Heart right ventricle (tissue), 16 donors: ENCODE data around the gene PUM1. TPM values are rescaled to one million over a fixed set of nuclear protein-coding genes. Genes with fewer than 3 reads are reported as not detected.

Source experiments
- ATAC-seq, 8 donors: fragments of 200-7000 bp; cut with Tn5 transposase; one replicate each; pipeline ENCODE4 v1.9.1; 2020; ENCODE audit warnings: mild to moderate bottlenecking in 8 of 8, moderate library complexity in 8 of 8, moderate number of reproducible peaks in 1 of 8
- DNase-seq, 2 donors: peaks; one replicate each; pipeline ENCODE4 v3.0.0-alpha.2; 2020
- H3K27ac ChIP-seq, 10 donors: fragments of 200-600 bp; sonication (generic) in 2 of 10; one replicate each; pipeline versions ENCODE4 v1.5.0 to v1.8.0; 2020 to 2022; ENCODE audit warnings: mild to moderate bottlenecking in 3 of 10
- H3K27me3 ChIP-seq, 7 donors: fragments of 200-600 bp; one replicate each; pipeline ENCODE4 v1.8.0; 2021 to 2022; ENCODE audit warnings: mild to moderate bottlenecking in 2 of 7
- H3K36me3 ChIP-seq, 9 donors: fragments of 200-600 bp; sonication (generic) in 1 of 9; one replicate each; pipeline versions ENCODE4 v1.5.0 to v1.8.0; 2020 to 2022; ENCODE audit warnings: mild to moderate bottlenecking in 2 of 9
- H3K4me1 ChIP-seq, 9 donors: fragments of 200-600 bp; sonication (generic) in 1 of 9; one replicate each; pipeline versions ENCODE4 v1.5.0 to v1.8.0; 2020 to 2022; ENCODE audit warnings: mild to moderate bottlenecking in 4 of 9
- H3K4me3 ChIP-seq, 10 donors: fragments of 200-600 bp; sonication (generic) in 2 of 10; one replicate each; pipeline versions ENCODE4 v1.5.0 to v1.8.0; 2020 to 2022; ENCODE audit warnings: mild to moderate bottlenecking in 7 of 10, moderate library complexity in 2 of 10
- H3K9me3 ChIP-seq, 11 donors: fragments of 200-600 bp in 10 of 11; sonication (generic) in 2 of 11; one replicate each; pipeline versions ENCODE4 v1.5.0 to v1.8.0; 2013 to 2022; ENCODE audit warnings: mild to moderate bottlenecking in 2 of 11, control low read depth in 1 of 11, moderate library complexity in 1 of 11
- WGBS, 2 donors: extraction: QIAGEN DNeasy Blood & Tissue Kit; methylation state at CpG; one replicate each; pipeline ENCODE4 v1.1.7; 2013; ENCODE audit warnings: inconsistent platforms in 1 of 2; 5-methylcytosine and 5-hydroxymethylcytosine counted together
- intact Hi-C, 10 donors: fragments of 100-400 bp; cut with DNase I; formaldehyde crosslinking; loops; one replicate each; pipeline versions ENCODE4 v1.11.1 to v1.14.2; 2022
- polyA plus RNA-seq, 2 donors: library from polyadenylated mRNA; stranded (reverse); fragments of 200-250 nt; gene quantifications; one replicate each; pipeline ENCODE4 v1.2.3, GENCODE V29; 2013
- total RNA-seq, 10 donors: library from RNA; stranded (reverse); fragmentation: NEBNext Ultra II Directional in 3 of 10; extraction: Animal tissue kit (Norgen Biotek cat#: 25700) in 3 of 10; gene quantifications; one replicate each; pipeline versions ENCODE4 v1.2.1 to v1.2.4, GENCODE V29; 2021 to 2023
- TF ChIP-seq, protein P1 (sequence below), 9 donors: fragments of 200-600 bp; sonication (generic) in 2 of 9; IDR thresholded peaks; one replicate each; pipeline versions ENCODE4 v1.5.0 to v1.8.0; 2021 to 2022; ENCODE audit warnings: antibody characterized with exemption in 9 of 9, mild to moderate bottlenecking in 5 of 9, moderate library complexity in 1 of 9
- donor health status: Arrhythmogenic right ventricular cardiomyopathy.
- donor health status: ischemic (EF 13 %, LVEDD 7.1; RV severe dilation, severe dysfunction).
- donor health status: healthy with polysubstance abuse.
- donor health status: DM: no; HTN: yes; CAD: no.
- donor health status: DM: no; HTN: no; CAD: no.
- donor health status: ischemic (EF 25% LVEDD 6.9; RV normal size, moderate dysfunction).
- donor health status: ischemic (EF 25% LVEDD 5.7; RV mildly dilated, moderate dysfunction).
- donor health status: healthy.
- donor health status: DM: yes; HTN: yes; CAD: no.
- donor health status: Ischemic cardiomyopathy.
- donor health status: ischemic (EF 35%, LVEDD 5.7; RV mildly dilated, moderate dysfunction).
- donor health status: nonischemic (EF 11% LVEDD 7.7; RV severe dilation, severe dysfunction).
- donor health status: DM: yes; HTN: yes; CAD: no.
- donor health status: PGD.
- donor health status: ischemic (EF 29% LVEDD 5.4; RV normal size, mild dysfunction).
- donor health status: nonischemic (EF 23%, LVEDD 6.1; RV moderate dilation, normal function).

Gene PUM1
- total and polyA plus RNA-seq, 12 donors, result 13.5 to 91.2 (median 81.0) TPM

DNA sequence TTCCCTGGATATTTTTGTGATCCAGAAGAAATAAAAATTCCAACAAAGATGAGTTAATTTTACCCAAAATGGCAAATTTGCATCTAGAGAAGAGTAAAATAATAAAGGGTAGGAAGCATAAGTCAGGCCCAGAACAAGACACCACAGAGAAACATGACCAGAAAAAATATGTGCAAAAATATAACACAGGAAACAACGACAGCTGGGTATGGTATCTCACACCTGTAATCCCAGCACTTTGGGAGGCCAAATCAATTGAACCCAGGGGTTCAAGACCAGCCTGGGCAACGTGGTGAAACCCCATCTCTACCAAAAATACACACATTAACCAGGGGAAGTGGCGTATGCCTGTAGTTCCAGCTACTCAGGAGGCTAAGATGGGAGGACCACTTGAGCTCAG lies 117.2 kb downstream of the PUM1 start:
- DNase-seq (no peak), ATAC-seq (no peak)
- Histone ChIP-seq H3K9me3 (no peaks in the 10 kb centered on the region), H3K4me3 (no peak overlapping the region), H3K36me3 (peaks cover 0 to 95% (median 55%) of the 10 kb centered on the region in 9 donors), H3K4me1 (peaks cover 0 to 5% (median 0%) of the 10 kb centered on the region in 9 donors), H3K27me3 (no peaks in the 10 kb centered on the region), H3K27ac (no peak overlapping the region)
- 90 to 94% methylated on average over 3 of the region's 3 CpGs for WGBS, 2 donors
- intact Hi-C loops, result no loop called here
- TF ChIP-seq, protein P1, sequence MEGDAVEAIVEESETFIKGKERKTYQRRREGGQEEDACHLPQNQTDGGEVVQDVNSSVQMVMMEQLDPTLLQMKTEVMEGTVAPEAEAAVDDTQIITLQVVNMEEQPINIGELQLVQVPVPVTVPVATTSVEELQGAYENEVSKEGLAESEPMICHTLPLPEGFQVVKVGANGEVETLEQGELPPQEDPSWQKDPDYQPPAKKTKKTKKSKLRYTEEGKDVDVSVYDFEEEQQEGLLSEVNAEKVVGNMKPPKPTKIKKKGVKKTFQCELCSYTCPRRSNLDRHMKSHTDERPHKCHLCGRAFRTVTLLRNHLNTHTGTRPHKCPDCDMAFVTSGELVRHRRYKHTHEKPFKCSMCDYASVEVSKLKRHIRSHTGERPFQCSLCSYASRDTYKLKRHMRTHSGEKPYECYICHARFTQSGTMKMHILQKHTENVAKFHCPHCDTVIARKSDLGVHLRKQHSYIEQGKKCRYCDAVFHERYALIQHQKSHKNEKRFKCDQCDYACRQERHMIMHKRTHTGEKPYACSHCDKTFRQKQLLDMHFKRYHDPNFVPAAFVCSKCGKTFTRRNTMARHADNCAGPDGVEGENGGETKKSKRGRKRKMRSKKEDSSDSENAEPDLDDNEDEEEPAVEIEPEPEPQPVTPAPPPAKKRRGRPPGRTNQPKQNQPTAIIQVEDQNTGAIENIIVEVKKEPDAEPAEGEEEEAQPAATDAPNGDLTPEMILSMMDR (IDR thresholded peaks at IDR 0.05), result no peak

DNA sequence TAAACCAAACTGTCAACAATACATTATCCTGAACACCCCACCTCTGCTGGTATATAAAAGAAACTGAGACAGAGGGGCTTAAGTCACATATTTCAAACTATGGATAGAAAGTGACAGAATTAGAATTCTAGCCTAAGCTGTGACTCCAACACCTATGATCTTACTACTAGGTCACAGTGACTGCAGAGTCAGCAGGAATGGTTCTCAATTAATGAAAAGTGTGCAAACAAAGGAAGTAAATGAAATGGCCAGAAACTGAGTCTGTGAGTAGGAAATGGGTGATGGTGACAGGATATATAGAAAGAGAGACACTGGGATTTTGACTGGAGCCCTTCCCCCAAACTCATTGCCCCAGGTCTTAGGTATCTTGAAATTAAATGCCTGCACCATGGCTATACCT lies 118.3 kb downstream of the PUM1 start:
- DNase-seq (no peak), ATAC-seq (no peak)
- intact Hi-C loops, result no loop called here

DNA sequence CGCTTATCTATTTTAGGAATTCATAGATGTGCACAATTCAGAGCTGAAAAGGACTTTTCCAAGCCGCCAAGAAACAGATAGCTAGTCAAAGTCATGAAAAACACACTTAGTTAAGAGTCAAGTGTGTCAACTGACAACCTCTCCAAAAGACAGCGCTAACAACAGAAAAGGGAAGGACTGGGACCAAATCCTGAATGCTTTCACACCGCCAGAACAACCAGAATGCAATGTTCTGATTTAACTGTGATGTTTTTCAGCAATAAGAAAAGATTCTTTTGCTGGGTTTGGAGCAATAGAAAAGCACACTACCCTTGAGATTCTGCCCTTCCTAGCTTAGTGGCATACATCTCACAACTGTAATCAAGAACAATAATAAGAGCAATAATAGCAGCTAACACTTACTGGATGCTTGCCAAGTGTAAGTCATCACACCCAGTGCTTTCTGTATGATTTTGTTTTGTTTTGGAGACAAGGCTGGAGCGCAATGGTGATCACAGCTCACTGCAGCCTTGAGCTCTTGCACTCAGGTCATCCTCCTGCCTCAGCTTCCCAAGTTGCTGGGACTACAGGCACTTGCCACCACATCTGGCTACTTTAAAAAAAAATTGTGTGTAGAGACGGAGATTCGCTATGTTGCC lies 123.1 kb downstream of the PUM1 start:
- H3K27me3 ChIP-seq, result no peaks in the 10 kb centered on the region
- TF ChIP-seq, protein P1 (IDR thresholded peaks at IDR 0.05), result no peak
- peaks cover 0 to 100% (median 50%) of the 10 kb centered on the region in 9 donors for H3K36me3 ChIP-seq
- H3K9me3 ChIP-seq, result no peaks in the 10 kb centered on the region
- no peak overlapping the region for H3K4me3 ChIP-seq
- H3K27ac ChIP-seq, result no peak overlapping the region
- 84 to 88% methylated on average over 7 of the region's 7 CpGs for WGBS, 2 donors
- H3K4me1 ChIP-seq, result peaks cover 0 to 9% (median 0%) of the 10 kb centered on the region in 9 donors
- ATAC-seq (peak in 1 of 8 donors; percentile 31), DNase-seq (no peak)
- intact Hi-C loops, result no loop called here

More for the DNA sequence above, 118.3 kb downstream of the PUM1 start:
- TF ChIP-seq, protein P1 (IDR thresholded peaks at IDR 0.05), result no peak
- peaks cover 0 to 12% (median 0%) of the 10 kb centered on the region in 9 donors for H3K4me1 ChIP-seq
- no peak overlapping the region for H3K4me3 ChIP-seq
- H3K27me3 ChIP-seq, result no peaks in the 10 kb centered on the region
- peaks cover 0 to 96% (median 56%) of the 10 kb centered on the region in 9 donors for H3K36me3 ChIP-seq
- H3K27ac ChIP-seq, result no peak overlapping the region
- no peaks in the 10 kb centered on the region for H3K9me3 ChIP-seq

DNA sequence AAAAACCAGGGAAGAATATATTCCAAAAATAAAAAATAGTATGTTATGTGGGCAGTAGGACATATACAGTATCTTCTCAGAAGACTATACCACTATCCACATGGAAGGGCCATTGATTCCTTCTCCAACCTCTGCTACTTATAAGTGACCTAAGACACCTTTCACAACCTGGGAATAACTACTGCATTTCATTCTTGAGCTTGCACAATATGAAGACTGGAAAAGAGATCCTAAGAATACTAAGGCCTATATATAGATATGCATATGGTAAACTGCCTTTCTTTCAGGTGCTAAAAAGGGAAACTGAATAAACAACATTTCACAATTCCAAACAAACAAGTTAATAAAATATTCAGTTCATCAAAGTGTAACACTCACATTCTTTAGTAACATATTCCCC lies 125.0 kb downstream of the PUM1 start:
- H3K36me3 ChIP-seq, result peaks cover 0 to 96% (median 63%) of the 10 kb centered on the region in 9 donors
- TF ChIP-seq, protein P1 (IDR thresholded peaks at IDR 0.05), result no peak
- DNase-seq (no peak), ATAC-seq (no peak)
- no peak overlapping the region for H3K27ac ChIP-seq
- peaks cover 0 to 9% (median 0%) of the 10 kb centered on the region in 9 donors for H3K4me1 ChIP-seq
- intact Hi-C loops, result no loop called here
- H3K9me3 ChIP-seq, result no peaks in the 10 kb centered on the region
- no peaks in the 10 kb centered on the region for H3K27me3 ChIP-seq
- H3K4me3 ChIP-seq, result no peak overlapping the region
